Retinal pigment epithelial cell (primary cell): ENCODE results near the gene ICE2.

Source experiments
- DNase-seq: peaks from one replicate; pipeline ENCODE4 v3.0.0-alpha.2; 2010; ENCODE audit warnings: low read depth
- H3K4me3 ChIP-seq: 2 replicates; pipeline ENCODE4 v1.5.1; 2011; ENCODE audit warnings: mild to moderate bottlenecking, low read length, control low read depth, moderate library complexity
- CTCF ChIP-seq: conservative IDR thresholded peaks from 2 replicates; pipeline ENCODE4 v1.5.1; 2011; ENCODE audit warnings: low read depth, low read length, control low read depth, inconsistent platforms

The ICE2 gene

GRCh38 chr15:60469893-60470641 lies 8.9 kb downstream of the ICE2 start:
- no peak overlapping the region for H3K4me3 ChIP-seq
- DNase-seq: peak; percentile 22
- no peak for TF ChIP-seq CTCF

GRCh38 chr15:60464836-60465630 lies 13.9 kb downstream of the ICE2 start:
- no peak for DNase-seq
- TF ChIP-seq CTCF: no peak
- H3K4me3 ChIP-seq: no peak overlapping the region

- no peak overlapping the region for H3K4me3 ChIP-seq
- no peak for TF ChIP-seq CTCF
- DNase-seq: no peak
These were observed 16.9 kb downstream of the ICE2 start for GRCh38 chr15:60462027-60462426.

- no peak overlapping the region for H3K4me3 ChIP-seq
- DNase-seq: no peak
- TF ChIP-seq CTCF: no peak
These were observed 18.0 kb downstream of the ICE2 start for GRCh38 chr15:60460931-60461330.

GRCh38 chr15:60458721-60459120 lies 20.2 kb downstream of the ICE2 start:
- DNase-seq: no peak

GRCh38 chr15:60457985-60458384 lies 21.0 kb downstream of the ICE2 start:
- no peak for TF ChIP-seq CTCF
- no peak overlapping the region for H3K4me3 ChIP-seq
- no peak for DNase-seq

More at GRCh38 chr15:60458721-60459120, 20.2 kb downstream of the ICE2 start:
- no peak overlapping the region for H3K4me3 ChIP-seq
- TF ChIP-seq CTCF: no peak
